ENCODE results near the gene ACSL1.

ACSL1 gene

DNA sequence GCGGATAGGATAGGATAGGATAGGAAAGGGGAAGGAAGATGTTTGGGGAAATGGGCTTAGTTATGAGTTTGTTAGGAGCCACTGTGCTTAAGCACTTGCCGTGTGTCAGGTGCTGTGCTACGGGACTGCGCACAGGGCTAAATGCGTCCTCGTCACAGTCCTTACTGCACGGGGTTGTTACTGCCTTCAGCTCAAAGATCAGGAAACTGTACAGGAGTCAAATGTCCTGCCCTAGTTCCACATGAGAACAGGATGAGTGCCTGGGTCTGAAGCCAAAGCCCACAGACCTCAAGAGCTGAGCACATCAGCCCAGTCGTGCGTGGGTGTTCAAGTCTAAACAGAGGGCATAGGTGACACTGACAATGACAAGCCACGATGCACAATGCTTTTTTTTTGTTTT lies 15.0 kb downstream of the ACSL1 start:
- no peak for DNase-seq

DNA sequence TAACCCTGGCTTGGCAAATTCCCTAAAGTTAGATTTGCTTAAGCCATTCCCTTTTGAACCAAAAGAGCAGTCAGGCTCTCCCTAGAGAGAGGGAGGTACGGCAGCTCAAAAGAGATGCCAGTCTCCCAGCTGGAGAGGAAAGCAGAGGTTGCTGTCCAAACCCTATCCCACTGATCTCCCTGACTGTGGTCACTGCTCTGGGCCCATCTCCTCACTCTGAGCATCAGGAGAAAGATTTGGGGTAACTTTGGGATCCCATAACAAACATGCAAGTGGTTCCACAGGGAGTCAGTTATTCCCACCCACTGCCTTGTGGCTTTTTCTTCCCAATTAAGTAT lies 17.1 kb downstream of the ACSL1 start:
- DNase-seq: no peak

DNA sequence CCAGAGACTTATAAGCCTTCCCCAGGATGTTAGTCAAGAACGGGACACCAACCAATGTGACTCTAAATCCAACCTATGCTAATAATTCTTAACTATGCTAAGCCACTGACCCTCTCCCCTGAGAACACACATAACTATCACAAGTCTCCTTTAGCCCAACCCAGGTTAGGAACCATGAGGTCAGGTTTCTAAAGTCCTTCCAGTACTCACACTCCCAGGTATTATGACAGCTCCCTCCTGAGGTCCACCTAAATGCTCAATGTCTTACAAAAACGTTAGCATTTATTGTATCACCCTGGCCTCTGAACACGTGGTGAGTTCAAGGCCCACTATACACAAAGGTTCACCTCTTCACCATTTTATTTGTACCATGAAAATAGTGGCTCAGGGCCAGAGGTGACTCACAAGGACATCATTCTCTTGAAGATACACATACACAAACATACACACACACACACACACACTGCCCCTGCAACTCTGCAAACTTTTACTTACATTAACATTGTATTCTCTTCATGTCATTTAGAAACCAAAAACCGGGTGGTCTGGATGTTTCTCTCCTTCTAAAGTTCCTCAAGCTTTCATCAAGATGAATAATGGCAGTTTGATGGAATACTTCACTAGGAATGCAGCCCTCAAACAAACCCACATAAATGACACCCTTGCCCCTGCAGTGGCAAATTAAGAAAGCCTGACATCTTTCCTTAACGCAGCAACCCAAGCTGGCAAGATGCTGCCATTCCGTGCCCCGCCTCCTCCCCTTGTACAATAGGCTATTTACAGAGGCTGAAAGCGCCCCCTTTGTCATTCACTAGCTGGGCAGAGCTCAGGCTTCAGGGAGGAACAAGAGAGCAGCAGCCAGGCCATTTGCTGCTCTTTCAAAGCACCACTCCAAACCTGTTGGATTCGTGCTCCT lies 17.7 kb downstream of the ACSL1 start:
- DNase-seq: no peak

DNA sequence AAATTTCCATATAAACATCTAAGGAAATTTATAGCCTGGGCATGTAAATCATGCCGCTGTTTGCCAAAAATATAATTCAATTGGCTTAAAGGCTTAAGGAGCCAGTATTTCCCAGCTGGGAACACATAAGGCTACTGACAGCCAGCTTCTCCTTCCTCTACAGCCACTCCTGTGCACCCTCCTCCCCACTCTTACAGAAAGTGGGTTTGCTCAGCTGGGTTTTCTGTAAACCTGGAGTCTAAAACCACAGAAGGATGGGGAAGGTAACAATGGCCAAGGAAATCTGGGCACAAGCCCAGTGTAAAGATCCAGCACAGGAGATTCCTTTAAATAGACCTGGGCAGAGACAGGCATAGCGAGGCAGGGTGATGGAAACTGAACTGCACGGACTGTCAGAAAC lies 18.5 kb downstream of the ACSL1 start:
- no peak for DNase-seq

DNA sequence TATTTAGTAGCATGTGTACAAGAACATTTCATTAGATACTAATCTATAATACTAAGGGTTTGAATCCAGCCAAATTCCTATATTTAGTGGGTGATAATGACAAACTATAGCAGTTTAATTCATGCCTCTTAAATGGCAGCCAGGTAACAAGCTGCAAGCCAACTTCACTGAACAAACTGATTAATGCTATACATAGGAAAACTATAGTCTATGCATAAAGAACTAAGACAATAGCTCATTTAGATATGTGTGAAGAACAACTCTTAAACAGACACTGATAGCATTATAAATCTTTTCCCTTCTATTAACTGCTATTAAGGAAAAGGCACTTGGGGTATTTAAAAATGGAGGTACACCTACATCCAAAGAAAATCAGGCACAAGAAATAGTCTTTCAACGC lies 19.1 kb downstream of the ACSL1 start:
- DNase-seq: no peak

DNA sequence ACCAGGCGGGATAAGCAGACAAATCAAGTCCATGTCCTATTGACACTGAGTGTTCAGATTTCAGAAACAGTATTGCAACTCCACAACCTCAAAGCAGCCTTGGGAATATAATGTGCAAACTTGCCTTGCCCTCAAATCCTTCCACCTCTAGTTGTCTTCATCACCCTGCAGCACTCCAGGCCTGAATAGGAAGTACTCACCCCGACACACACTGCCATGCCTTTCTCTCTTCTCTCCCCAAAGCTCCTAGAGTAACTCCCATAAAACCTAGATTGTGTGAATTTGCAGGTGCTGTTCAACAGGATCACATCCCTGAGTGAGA lies 19.6 kb downstream of the ACSL1 start:
- DNase-seq: no peak

DNA sequence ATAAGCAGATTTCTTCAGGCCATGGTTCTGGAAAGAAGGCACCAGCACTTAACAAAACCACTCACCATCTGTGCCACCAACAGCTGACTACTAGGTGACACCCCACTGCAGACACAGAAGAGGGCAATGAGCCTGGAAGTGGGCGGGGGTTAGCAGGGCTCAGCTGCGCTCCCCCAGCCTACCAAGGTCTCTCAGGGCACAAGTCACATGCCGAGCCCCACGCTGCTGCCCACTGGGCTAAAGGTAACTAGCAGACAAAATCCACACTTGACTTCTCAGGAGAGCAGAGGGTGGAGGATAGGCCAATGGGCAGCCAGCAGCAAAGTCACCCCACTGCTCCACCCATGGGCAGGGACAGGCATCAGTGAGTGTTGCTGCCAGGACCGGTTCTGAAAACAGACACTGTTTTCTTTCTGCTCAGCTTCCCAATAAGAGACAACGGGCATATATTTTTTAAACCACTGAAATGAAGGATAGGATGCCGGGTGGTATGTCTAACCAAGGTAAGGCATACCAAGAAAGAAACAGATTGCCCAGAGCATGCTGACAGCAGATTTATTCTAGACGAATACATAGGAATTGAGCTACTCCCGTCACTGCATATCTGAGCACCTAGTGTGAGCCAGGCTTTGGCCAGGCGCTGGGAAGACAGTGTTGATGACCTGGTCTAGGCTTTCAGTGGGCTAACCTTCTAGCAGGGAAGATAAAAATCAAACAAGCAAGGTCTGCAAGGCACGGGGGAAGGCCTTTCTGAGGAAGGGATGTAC lies 20.1 kb downstream of the ACSL1 start:
- DNase-seq: no peak

DNA sequence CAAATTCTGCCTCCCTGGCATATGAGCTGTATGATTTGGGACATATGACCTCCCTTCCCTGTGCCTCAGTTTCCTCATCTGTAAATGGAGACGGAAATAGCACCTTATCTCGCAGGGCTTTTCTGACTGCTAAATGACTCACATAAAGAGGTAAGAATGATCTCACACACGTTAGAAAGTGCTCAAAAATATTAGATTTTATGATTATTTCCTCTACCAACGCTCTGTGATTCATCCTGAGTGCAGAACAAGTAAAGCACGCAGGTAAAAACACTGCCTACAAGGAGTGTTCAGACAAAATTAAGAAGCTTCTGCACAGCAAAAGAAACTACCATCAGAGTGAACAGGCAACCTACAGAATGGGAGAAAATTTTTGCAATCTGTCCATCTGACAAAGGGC lies 21.1 kb downstream of the ACSL1 start:
- no peak for DNase-seq

DNA sequence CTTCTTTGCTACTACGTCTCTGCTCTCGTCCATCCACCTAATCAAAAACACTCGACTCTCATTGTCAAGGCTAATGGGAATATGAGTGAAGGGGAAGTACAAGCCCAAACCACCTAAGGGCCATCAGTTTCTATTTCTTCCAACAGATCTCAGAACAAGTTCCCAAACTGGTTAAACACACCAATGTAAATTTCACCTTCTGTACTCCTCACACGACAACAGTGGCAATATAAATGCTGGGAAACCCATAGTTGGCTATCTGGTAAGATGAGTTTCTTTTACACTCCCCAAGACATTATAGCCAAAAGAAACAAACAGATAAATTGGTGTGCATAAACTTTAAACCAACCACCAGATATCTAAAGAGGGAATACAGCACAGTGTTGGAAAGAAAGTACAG lies 21.9 kb downstream of the ACSL1 start:
- DNase-seq: no peak

DNA sequence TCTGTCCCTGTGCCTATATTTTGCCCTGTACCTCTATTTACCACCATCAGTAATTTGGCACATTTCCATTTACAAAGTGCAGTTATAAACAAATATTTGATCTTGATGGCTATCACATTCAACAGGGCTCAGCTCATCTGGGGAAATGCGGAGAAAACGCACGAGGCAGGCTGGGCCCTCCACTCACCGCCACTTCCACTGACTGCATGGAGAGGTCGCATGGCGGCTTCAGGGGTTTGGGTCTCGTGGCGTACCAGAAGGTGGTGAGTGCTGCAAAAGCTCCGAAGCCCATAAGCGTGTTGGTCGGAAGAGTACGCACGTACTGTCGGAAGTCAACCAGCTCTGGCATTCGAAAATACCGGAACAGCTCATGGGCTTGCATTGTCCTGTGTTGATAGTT lies 22.6 kb downstream of the ACSL1 start:
- no peak for DNase-seq

DNA sequence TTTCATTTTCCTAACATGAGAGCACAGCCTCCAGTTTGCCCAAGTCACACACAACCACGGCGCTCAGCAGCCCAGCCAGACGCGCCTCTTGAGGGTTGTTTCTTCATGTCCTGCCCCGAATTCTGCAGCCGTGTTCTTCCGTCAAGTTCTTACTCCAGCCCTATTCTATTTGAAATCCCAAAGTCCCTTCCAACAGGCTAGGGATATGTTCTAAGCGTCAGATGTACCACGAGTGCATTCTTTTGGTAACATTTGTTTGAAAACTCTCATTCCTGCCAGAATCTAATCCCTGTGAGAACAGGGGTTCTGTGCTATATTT lies 23.1 kb downstream of the ACSL1 start:
- no peak for DNase-seq

DNA sequence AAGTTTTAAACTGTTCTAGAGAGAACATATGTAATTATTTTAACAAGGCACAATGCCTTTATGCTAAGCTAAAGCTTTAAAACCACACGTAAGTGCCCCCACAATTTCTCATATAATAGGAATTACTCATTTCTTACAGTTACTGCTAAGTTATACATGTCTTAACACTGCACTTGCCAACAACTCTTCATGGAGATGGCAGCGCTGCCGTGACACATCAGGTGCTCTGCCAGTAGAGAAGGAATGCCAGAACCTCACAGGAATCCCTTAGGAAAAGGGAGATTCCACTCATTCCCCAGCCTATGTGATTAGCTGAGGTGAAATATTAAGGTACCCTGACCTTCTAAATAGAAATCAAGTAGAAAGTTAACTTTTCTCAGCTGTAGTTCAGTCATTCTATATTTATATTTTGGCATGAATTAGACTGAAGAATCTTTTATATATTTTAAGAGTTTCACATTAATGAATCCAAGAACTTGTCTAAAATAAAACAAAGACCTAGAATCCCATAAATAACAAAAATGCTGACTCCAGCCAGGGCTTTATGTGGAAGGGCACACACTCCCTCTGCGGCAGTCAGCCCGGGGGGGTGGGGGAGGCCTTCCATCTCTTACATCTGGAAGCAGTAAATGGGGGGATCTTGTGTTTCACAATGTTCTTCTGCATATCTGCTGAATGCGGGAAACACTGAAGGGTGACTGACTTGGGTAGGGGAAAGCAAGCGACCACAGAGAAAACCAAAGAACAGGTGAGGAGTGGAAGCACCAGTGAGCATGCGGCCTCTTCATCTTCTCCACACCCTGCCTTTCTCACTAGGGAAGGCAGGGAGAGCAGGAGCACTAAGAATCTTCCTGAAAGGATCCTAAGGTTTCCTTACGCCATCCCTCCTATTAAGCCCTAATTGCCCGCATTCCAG lies 23.7 kb downstream of the ACSL1 start:
- DNase-seq: no peak

DNA sequence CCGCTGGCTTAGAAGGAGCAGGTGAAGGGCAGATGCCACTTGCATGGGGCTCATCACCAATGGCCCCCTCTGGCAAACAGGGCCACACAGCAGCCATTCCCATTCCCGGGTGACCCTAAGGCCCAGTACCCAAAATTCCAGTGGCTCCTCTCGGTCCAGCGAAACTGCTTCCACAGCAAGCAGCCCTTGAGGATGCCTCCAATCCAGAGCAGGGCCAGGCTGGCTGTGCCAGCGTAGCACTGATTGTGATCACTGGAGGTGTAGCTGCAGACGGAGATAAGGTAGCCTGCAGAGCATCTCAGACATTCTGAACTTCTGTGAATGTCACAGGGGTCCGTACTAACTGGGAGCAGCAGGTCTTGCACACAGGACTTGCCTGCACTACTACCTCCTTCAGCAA lies 27.3 kb downstream of the ACSL1 start:
- DNase-seq: no peak

DNA sequence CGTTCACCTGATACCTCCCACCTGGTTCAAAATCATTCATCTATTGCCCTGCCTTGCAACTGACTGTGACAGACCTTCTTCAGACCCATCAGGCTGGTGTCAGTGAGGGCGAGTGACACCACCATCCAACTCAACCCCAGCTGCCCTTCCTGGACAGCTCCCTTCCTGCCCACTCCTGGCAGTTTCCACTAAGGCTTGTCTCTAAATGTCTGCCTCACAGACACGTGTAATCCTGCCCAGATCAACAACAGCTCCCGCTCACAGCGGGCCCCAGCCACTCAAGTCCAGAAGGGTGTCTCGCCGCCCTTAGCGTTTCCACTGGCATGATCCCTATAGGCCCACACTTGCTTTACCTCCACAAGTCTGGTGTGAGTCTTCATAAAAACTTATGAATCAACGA lies 28.9 kb downstream of the ACSL1 start:
- no peak for DNase-seq

DNA sequence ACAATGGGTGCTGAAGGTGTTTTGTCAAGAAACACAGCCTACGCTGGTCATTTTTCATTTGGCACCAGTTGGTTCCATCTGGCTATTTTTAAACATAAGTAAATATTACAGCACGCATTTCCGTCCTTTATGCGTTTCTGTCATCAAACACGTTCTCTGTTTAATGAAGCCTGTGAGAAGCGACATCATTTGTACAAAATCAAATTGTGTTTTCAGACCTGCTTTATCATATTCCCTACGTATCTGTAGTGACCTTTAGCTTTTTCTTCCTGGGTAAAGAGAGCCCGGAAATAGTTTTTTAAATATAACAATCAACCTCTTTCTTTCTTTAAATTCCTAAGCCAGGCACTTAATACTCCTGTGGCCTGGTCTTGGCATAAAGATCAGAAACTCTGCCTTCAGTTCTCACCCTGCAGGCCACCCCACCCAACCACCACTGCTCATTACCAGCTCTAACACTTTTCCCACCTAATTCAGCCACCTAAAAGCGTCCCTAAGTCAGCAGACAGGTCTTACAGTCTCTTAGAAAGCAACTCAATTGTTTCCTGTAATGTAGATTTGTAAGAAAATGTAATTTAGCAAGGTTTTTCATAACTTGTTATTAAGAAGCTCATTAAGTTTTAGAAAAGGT lies 30.4 kb downstream of the ACSL1 start:
- DNase-seq: no peak

DNA sequence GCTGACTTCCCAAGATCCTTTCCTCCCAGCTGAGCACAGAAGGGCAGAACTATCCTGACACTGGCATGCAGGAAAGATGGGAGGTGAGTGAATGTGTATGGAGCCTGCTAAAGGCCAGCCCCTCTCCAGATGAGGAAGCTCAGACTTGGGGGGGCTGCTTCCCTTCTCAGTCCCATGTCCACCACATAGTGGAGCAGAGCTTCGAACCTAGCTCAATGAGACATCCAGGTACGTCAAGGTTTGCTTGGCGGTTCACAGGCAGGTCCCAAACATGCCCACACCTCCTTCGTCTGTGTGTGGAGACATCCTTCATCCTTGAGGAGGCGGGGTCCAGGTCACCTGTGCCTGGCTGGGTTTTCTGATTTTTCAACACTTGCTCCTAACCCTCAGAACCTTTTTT lies 31.3 kb downstream of the ACSL1 start:
- no peak for DNase-seq

DNA sequence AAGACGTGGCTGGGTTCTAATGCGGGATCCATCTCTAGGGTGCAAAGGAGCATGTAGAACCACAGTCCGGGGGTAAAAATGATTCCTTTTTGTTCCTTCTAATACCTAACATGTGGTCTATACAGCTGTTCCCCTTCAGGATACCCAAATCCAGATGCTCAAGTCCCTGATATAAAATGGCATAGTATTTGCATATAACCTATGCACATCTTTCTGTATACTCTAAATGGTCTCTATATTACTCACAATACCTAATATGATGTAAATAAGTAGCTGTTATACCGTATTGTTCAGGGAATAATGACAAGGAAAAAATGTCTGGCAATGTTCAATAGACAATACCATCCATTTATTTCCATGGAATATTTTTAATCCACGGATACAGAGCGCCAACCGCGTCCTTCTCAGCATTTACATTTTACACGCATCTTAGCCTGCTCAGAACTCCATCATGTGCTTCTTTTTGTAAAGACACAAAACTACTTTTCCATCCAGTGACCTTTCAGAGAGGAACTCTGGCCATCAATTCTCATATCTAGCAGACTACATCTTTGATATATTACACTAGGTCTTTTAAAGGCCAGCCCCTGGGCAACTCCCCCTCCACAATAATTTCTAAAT lies 31.9 kb downstream of the ACSL1 start:
- no peak for DNase-seq

DNA sequence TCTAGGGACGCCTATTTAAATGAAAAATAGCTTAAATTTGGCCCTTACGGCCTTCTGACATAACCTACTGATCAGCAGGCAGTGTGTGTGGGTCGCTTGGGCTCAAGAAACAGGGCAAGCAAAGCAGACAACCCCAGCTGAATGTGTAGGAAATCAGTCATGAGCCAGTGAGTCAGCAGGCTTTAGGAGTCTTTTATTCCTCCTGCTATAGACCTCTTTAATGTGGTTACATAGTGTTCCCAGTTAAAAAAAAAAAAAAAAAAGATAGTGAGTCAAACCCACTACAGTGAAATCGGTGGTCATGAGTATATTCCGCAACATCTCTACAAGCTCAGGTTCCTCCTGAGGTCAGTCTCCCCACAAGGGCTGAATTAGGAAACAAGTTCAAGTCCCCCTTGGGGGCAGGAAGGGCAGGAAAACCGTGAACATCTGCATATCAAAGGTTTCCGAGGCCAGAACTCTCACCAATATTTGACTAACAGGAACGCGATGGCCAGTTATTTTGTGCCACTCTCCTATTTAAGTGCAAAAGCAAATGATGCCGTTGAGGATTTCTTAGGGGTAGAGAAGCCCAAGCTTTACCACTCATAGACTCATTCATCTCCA lies 32.7 kb downstream of the ACSL1 start:
- DNase-seq: no peak

DNA sequence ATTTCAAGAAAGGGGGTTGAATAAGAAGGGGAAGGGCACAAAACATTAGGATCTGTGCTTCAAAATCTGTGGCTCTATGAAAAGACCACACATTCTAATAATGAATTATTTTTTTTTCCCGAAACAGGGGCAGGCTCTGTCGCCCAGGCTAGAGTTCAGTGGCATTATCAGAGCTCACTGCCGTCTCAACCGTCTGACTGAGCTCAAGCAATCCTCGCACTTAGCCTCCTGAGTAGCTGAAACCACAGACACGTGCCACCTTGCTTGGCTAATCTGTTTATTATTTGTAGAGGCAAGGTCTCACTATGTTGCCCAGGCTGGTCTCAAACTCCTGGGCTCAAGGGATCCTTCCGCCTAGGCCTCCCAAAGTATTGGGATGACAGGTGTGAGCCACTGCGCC lies 33.4 kb downstream of the ACSL1 start:
- DNase-seq: no peak

DNA sequence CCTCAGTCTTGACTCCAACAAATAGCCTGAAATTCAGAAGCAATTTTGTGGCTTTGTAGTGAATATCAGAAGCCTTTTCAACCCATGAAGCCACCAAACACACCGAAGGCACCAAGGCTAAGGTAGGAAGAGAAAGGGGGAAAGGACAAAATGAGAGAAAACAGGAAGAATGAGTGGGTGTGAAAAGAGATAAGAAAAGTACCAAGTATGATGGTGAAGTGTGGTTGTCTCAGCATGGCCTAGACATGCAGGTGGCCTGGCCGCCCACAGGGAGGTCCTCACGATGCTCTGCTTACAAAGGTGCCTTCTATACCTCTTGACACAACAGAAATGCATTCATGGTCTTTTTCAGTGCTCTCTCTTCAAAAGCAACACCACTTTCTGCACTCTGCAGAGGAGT lies 34.9 kb downstream of the ACSL1 start:
- DNase-seq: no peak

DNA sequence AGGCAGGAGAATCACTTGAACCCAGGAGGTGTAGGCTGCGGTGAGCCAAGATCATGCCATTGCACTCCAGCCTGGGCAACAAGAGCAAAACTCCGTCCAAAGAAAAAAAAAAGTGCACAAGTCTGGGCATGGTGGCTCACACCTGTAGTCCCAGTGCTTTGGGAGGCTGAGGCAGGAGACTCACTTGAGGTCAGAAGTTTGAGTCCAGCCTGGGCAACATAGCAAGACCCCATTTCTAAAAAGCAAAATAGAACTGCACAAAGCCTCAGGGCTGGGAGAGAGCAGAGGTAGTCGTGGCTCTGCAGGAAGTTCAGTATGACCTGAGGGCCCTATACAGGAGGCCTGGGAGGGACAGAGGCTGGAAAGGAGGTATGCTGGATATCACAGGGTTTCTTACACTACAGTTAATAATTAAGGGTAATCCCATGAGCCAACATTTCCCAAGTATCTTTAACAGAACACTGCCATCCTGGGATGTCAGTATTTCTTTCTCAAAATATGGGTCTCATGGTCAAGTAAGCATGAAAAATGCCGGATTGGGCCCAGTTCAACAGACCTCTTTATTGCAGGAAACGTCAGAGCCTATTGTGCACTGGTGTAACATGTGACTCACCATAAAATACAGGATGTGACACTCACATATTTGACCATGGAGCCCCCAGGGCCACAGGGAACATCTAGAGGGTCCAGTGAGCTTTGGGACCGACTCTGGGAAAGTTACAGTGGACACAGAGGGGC lies 37.8 kb downstream of the ACSL1 start:
- no peak for DNase-seq

DNA sequence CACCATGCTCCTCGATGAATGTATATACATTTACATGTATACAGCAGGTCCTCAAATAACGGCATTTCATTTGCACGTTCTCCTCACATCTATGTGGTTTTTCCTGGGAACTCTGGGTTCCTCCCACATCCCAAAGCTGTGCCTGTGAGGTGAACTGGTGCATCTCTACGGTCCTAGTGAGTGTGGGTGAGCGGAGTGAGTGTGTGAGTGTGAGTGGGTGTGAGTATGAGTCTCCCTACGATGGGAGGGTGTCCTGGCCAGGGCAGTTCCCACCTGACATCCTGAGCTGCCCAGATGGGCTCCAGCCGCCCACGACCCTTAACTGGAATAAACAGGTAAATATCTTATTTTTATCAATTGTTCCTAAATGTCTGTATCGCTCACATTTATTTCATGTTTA lies 40.0 kb downstream of the ACSL1 start:
- no peak for DNase-seq

Data from activated CD4-positive, CD25-positive, alpha-beta regulatory T cell treated with anti-CD3 and anti-CD28 coated beads, Interleukin-2, amount 50 U/mL, for 72 hours (primary cell).